ENCODE data around the gene LHX1. TPM values are rescaled to one million over a fixed set of nuclear protein-coding genes. Genes with fewer than 3 reads are reported as not detected.

Gene LHX1
- total and polyA plus RNA-seq, 10 of the 15 experiments (the other 5 are each of a cell fraction or from before 2014, with no cell fraction given): not detected

- no peak for ATAC-seq
- CTCF ChIA-PET: interaction anchor here (1.2 kb wide), 1 partner anchor 103 kb away, joined by 3 read pairs; no protein-coding TSS in a partner anchor
- no peaks in the 10 kb centered on the region; the same call in 2 of the 3 replicates for H3K9me3 ChIP-seq (replicated peaks; ENCODE audit: control insufficient read depth, insufficient read depth, low read length)
- 0% methylated on average over 1 of the region's 1 CpG for WGBS (ENCODE audit: insufficient coverage, insufficient replicate concordance, low lambda C conversion rate, missing lambda C conversion rate)
- no peak overlapping the region for H3K27ac ChIP-seq (ENCODE audit: control insufficient read depth, insufficient read depth)
- SMC1A ChIA-PET (ENCODE audit: uncharacterized antibody, unreplicated experiment): interaction anchor here (0.7 to 1.4 kb wide), 2 partner anchors 12 to 222 kb away, joined by 3 read pairs; no protein-coding TSS in a partner anchor
- no peak for FAIRE-seq
- no peaks in the 10 kb centered on the region for H4K20me1 ChIP-seq (ENCODE audit: control insufficient read depth, insufficient read depth)
- TF ChIP-seq NBN (IDR thresholded peaks at IDR 0.05): no peak
- no peak for TF ChIP-seq BRCA1 (IDR thresholded peaks at IDR 0.05; ENCODE audit: low read depth, low read length)
- TF ChIP-seq HDAC6 (IDR thresholded peaks at IDR 0.05; ENCODE audit: unreplicated experiment): no peak
- intact Hi-C loops (cut with micrococcal nuclease; ENCODE audit: unreplicated experiment) (loop anchor here (10.0 kb wide), 1 partner anchor 410 kb away; no protein-coding TSS in a partner anchor), in situ Hi-C loops (cut with MboI) (no loop called here)
- H3K27me3 ChIP-seq (replicated peaks in 1 of 2; ENCODE audit: control insufficient read depth in 2 of 2, insufficient read depth in 2 of 2, low read length in 1 of 2): peaks cover 23 to 40% of the 10 kb centered on the region in 2 experiments
- no peak overlapping the region for H2AFZ ChIP-seq (ENCODE audit: control insufficient read depth, low read depth, low read length)
- H3K79me2 ChIP-seq (ENCODE audit: control insufficient read depth, insufficient read depth, low read length): peaks cover 8% of the 10 kb centered on the region
- H3K4me1 ChIP-seq (ENCODE audit: control insufficient read depth, insufficient read depth, low read length): peaks cover 7% of the 10 kb centered on the region
- no peak for DNase-seq (ENCODE audit: low read depth, low spot score)
- RAD21 ChIA-PET (ENCODE audit: unreplicated experiment): no interaction called here
- H3K36me3 ChIP-seq (ENCODE audit: control insufficient read depth in 2 of 2, insufficient read depth in 2 of 2, low read length in 1 of 2): no peaks in the 10 kb centered on the region
- no peak overlapping the region for H3K9ac ChIP-seq (ENCODE audit: control insufficient read depth, insufficient read depth, low read length)
- POLR2A ChIA-PET: no interaction called here
- no peak overlapping the region for H3K4me3 ChIP-seq
- H3K4me2 ChIP-seq (ENCODE audit: control insufficient read depth, insufficient read depth): no peak overlapping the region
- BruUV-seq (replicated peaks): no TSS peak
These were observed 7.3 kb downstream of the LHX1 start for GRCh38 chr17:36944553-36944952.

GRCh38 chr17:36945140-36945539 lies 7.9 kb downstream of the LHX1 start:
- Histone ChIP-seq H3K4me3 (no peak overlapping the region), H4K20me1 (ENCODE audit: control insufficient read depth, insufficient read depth) (no peaks in the 10 kb centered on the region), H3K79me2 (ENCODE audit: control insufficient read depth, insufficient read depth, low read length) (peaks cover 14% of the 10 kb centered on the region), H3K9me3 (replicated peaks; ENCODE audit: control insufficient read depth, insufficient read depth, low read length) (no peaks in the 10 kb centered on the region), H3K36me3 (ENCODE audit: control insufficient read depth in 2 of 2, insufficient read depth in 2 of 2, low read length in 1 of 2) (no peaks in the 10 kb centered on the region), H3K4me2 (ENCODE audit: control insufficient read depth, insufficient read depth) (no peak overlapping the region), H3K4me1 (ENCODE audit: control insufficient read depth, insufficient read depth, low read length) (peaks cover 7% of the 10 kb centered on the region), H3K27ac (ENCODE audit: control insufficient read depth, insufficient read depth) (no peak overlapping the region), H3K9ac (ENCODE audit: control insufficient read depth, insufficient read depth, low read length) (no peak overlapping the region), H3K27me3 (replicated peaks in 1 of 2; ENCODE audit: control insufficient read depth in 2 of 2, insufficient read depth in 2 of 2, low read length in 1 of 2) (peaks cover 20 to 37% of the 10 kb centered on the region in 2 experiments), H2AFZ (ENCODE audit: control insufficient read depth, low read depth, low read length) (no peak overlapping the region)
- ChIA-PET SMC1A (ENCODE audit: uncharacterized antibody, unreplicated experiment) (interaction anchor here (1.4 kb wide), 1 partner anchor 12 kb away, joined by 3 read pairs; no protein-coding TSS in a partner anchor), CTCF (interaction anchor here (1.2 kb wide), 1 partner anchor 103 kb away, joined by 3 read pairs; no protein-coding TSS in a partner anchor), RAD21 (ENCODE audit: unreplicated experiment) (no interaction called here), POLR2A (no interaction called here)
- 0% methylated on average over 1 of the region's 1 CpG for WGBS (ENCODE audit: insufficient coverage, insufficient replicate concordance, low lambda C conversion rate, missing lambda C conversion rate)
- FAIRE-seq: no peak
- DNase-seq (ENCODE audit: low read depth, low spot score): no peak
- BruUV-seq (replicated peaks): no TSS peak
- intact Hi-C loops (cut with micrococcal nuclease; ENCODE audit: unreplicated experiment) (loop anchor here (10.0 kb wide), 1 partner anchor 410 kb away; no protein-coding TSS in a partner anchor), in situ Hi-C loops (cut with MboI) (no loop called here)
- TF ChIP-seq MEF2B (IDR thresholded peaks at IDR 0.05; ENCODE audit: partially characterized antibody, poor library complexity, severe bottlenecking) (no peak), RB1 (IDR thresholded peaks at IDR 0.05; ENCODE audit: borderline replicate concordance) (no peak), HDAC6 (IDR thresholded peaks at IDR 0.05; ENCODE audit: unreplicated experiment) (no peak), ZNF217 (IDR thresholded peaks at IDR 0.05) (no peak)
- no peak for ATAC-seq

Measured in GM12878 (cell line).